ENCODE results near the gene LRRC15. TPM values are rescaled to one million over a fixed set of nuclear protein-coding genes. Genes with fewer than 3 reads are reported as not detected.

The LRRC15 gene
- total and polyA plus RNA-seq, 2 donors (not counting 3 experiments of a cell fraction or from before 2014, with no cell fraction given) = not detected

DNA sequence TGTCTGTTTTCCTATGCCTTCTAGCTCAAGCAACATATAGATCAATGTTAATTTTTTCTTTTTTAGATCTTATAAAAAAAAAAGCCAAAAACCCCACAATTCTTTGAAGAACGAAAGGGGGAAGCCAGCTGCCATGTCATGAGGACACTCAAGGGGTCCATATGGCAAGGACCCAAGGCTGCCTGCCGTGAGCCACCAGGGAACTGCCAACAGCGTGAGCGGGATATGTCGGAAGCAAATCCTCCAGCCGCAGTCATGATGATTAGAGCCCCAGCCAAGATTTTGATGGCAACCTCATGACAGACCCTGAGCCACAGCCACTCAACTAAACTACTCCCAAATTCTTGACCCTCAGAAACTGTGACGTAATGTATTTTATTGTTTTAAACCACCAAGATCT, 23.0 kb upstream of the LRRC15 start:
- Histone ChIP-seq H3K4me1 (ENCODE audit: control insufficient read depth, extremely low read depth, insufficient read depth, low read length) (peaks cover 3% of the 10 kb centered on the region), H3K36me3 (ENCODE audit: control insufficient read depth in 2 of 2, extremely low read depth in 1 of 2, insufficient read depth in 2 of 2, low read length in 2 of 2) (no peaks in the 10 kb centered on the region), H3K4me3 (replicated peaks in 1 of 3; ENCODE audit: insufficient read depth in 1 of 3, low read depth in 1 of 3, low read length in 3 of 3) (no peak overlapping the region), H3K27ac (ENCODE audit: insufficient read depth, low read depth, low read length) (no peak overlapping the region), H4K20me1 (replicated peaks; ENCODE audit: control insufficient read depth, extremely low read depth, insufficient read depth, low read length) (no peaks in the 10 kb centered on the region), H3K9me1 (replicated peaks; ENCODE audit: control insufficient read depth, extremely low read depth, insufficient read depth, low read length) (no peaks in the 10 kb centered on the region), H3K9ac (replicated peaks; ENCODE audit: extremely low read depth, insufficient read depth, low read length) (no peak overlapping the region), H3K27me3 (ENCODE audit: control insufficient read depth in 2 of 2, insufficient read depth in 2 of 2, low read length in 2 of 2) (peaks cover 20 to 54% of the 10 kb centered on the region in 2 experiments), H3K79me2 (ENCODE audit: control insufficient read depth, insufficient read depth, low read length) (no peaks in the 10 kb centered on the region), H3K4me2 (ENCODE audit: insufficient read depth, low read length) (no peak overlapping the region), H2AFZ (ENCODE audit: low read depth, low read length) (no peak overlapping the region), H3K9me3 (replicated peaks; ENCODE audit: control insufficient read depth, insufficient read depth, low read length) (no peaks in the 10 kb centered on the region)
- dilution Hi-C loops (cut with MboI; ENCODE audit: extremely low pct_ligation_motif_present, low sequenced_read_pairs) = no loop called here
- intact Hi-C loops (cut with micrococcal nuclease) = no loop called here
- no peak for FAIRE-seq
- BruUV-seq (replicated peaks) = no TSS peak
- POLR2A ChIA-PET = no interaction called here
- no peak for DNase-seq (ENCODE audit: low read depth, low spot score)
- CTCF ChIA-PET = interaction anchor here (1.0 to 4.5 kb wide), 3 partner anchors 11 to 55 kb away, joined by 3 to 25 read pairs (median 3); no protein-coding TSS in a partner anchor
- TF ChIP-seq MAX (IDR thresholded peaks at IDR 0.05; ENCODE audit: insufficient read depth, insufficient read length) (no peak), GATA2 (IDR thresholded peaks at IDR 0.05; ENCODE audit: insufficient read depth, insufficient read length, low read depth, low read length) (no peak), CTCF (IDR thresholded peaks at IDR 0.05; ENCODE audit: extremely low read depth in 1 of 2, insufficient read depth in 1 of 2, low read depth in 1 of 2, low read length in 2 of 2) (no peak), JUN (IDR thresholded peaks at IDR 0.05; ENCODE audit: borderline replicate concordance, insufficient read depth, insufficient read length, low read depth) (no peak), MYC (IDR thresholded peaks at IDR 0.05; ENCODE audit: low read depth, low read length) (no peak), POLR2A (IDR thresholded peaks at IDR 0.05; ENCODE audit: low read depth, low read length) (no peak), POLR2AphosphoS5 (IDR thresholded peaks at IDR 0.05; ENCODE audit: insufficient read depth, low read depth, low read length) (no peak), EZH2 (IDR thresholded peaks at IDR 0.05; ENCODE audit: borderline replicate concordance, low read depth, low read length, severe bottlenecking) (no peak)
